GM19463 (cell line): ENCODE data around the gene MRPS26.
"Not testable (repeated sequence)": the region's sequence is repeated elsewhere in the genome, so short reads cannot be mapped to it uniquely, and the experiment has no call there.

Experiments used
- ATAC-seq: cut with Tn5 transposase; IDR thresholded peaks from one replicate; pipeline ENCODE4 v1.9.1; 2021; ENCODE audit warnings: mild to moderate bottlenecking, moderate library complexity; ENCODE audit not compliant: unreplicated experiment

The MRPS26 gene

GRCh38 chr20:3041854-3042409 is 3.9 kb upstream of the MRPS26 start:
- no peak for ATAC-seq

DNA sequence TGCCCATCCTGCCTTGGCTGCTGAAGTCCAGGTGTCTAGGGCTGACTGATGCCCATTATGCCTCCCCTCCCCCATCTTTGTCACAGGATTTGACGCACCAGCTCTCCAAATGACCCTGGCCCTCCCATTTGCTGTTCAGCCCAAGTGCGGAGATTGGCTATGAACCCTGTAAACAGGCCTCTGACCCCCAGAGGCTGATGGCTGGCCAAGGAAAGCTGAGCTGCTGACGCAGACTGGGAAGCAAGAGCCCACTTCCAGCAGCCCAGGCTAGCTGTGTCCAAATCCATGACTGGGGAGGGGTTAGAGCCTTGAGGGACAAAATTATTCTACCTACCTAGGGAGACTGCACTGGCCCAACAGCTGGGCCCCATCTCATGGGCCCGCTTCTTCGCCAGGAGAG is 3.2 kb upstream of the MRPS26 start:
- no peak for ATAC-seq

- ATAC-seq: no peak
These were observed 2.5 kb upstream of the MRPS26 start, which contains the start of gene GNRH2 for GRCh38 chr20:3043322-3043721. Gene GNRH2, plus strand, starts transcription at chr20:3043622. Its CDS starts 793 bp downstream, at chr20:3044415.

DNA sequence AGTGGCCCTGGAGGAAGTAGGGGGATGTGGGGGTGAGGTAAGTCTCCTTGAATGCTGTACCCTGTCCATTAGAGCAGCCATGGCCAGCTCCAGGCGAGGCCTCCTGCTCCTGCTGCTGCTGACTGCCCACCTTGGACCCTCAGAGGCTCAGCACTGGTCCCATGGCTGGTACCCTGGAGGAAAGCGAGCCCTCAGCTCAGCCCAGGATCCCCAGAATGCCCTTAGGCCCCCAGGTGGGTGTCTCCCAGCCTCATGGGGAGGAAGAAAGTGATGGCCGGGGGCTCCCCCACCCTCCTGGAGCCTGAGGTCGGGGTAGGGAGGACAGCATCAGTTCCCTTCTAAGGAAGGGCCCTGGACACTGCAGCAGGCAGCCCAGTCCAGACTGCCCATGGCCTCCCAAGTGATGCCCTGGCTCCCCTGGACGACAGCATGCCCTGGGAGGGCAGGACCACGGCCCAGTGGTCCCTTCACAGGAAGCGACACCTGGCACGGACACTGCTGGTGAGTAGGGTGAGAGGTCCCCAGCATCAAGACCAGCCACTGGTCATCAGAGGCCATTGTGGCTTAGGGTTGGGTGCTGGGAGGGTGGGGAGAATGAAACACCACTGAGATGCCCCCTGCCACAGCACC is 1.4 kb upstream of the MRPS26 start:
- no peak for ATAC-seq

GRCh38 chr20:3045042-3045815 is 623 bp upstream of the MRPS26 start:
- ATAC-seq: peak; percentile 46

- no peak for ATAC-seq
These were observed 1.0 kb downstream of the MRPS26 start for GRCh38 chr20:3046677-3047462.

- no peak for ATAC-seq
These were observed 1.9 kb downstream of the MRPS26 start for GRCh38 chr20:3047486-3048419.

GRCh38 chr20:3051385-3052019 is 5.7 kb downstream of the MRPS26 start:
- no peak for ATAC-seq

DNA sequence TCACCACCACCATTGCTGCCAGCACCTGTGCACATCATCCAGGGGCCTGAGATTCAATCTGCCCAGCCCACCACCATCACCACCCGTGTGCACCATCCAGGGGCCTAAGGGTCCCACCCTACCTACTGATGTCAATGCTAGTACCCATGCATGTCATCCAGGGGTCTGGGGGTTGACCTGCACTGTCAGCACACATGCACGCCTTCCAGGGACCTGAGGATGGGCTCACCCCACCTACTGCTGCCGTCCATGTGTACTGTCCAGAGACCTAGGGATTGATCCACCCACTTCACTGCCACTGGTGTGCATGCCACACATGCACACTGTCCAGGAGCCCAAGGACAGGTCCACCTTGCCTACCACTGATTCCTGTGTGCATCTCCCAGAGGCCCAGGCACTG is 13.6 kb downstream of the MRPS26 start:
- no peak for ATAC-seq

DNA sequence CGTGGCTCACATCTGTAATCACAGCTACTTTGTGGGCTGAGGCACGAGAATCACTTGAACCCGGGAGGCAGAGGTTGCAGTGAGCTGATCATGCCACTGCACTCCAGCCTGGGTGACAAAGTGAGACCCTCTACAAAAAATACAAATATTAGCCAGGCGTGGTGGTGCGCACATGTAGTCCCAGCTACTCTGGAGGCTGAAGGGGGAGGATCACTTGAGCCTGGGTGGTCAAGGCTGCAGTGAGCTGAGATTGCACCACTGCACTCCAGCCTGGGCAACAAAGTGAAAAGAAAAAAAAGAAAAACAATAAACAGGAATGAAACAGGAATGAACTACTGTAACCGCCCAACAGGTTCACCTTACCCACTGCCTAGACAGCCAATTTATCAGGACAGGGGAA is 18.3 kb downstream of the MRPS26 start:
- not testable (repeated sequence) for ATAC-seq

DNA sequence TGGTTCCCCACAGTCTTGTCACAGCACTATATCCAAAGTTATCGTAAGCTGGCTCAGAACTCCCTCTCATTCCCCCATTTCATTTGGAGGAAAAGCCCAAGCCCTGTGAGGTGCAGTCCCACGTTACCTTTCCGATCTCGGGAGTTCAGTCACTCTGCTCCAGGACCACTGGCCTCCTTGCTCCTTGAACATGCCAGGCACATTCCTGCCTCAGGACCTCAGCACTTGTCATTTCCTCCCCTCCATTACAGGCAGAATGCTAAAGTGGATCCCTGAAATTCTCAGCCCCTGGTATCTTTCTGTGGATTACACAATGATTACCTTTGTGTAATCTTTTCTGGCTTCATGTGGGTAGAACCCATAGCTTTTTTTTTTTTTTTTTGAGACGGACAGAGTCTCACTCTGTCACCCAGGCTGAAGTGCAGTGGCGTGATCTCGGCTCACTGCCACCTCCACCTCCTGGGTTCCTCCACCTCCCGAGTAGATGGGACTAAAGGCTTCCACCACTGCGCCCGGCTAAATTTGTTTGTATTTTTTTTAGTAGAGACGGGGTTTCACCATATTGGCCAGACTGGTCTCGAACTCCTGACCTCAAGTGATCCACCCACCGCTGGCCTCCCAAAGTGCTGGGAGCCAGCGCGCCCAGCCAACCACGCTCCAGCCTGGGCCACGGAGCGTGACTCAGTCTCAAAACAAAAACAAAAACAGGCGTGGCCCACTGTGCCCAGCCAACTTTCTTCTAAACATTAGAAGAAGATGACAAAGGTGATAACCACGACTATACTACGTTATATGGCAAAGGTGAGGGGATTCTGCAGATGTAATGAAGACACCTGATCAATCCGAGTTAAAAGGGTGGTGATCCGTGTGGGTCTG is 21.5 kb downstream of the MRPS26 start:
- no peak for ATAC-seq

- ATAC-seq: no peak
These were observed 22.2 kb downstream of the MRPS26 start for GRCh38 chr20:3068075-3068474.

DNA sequence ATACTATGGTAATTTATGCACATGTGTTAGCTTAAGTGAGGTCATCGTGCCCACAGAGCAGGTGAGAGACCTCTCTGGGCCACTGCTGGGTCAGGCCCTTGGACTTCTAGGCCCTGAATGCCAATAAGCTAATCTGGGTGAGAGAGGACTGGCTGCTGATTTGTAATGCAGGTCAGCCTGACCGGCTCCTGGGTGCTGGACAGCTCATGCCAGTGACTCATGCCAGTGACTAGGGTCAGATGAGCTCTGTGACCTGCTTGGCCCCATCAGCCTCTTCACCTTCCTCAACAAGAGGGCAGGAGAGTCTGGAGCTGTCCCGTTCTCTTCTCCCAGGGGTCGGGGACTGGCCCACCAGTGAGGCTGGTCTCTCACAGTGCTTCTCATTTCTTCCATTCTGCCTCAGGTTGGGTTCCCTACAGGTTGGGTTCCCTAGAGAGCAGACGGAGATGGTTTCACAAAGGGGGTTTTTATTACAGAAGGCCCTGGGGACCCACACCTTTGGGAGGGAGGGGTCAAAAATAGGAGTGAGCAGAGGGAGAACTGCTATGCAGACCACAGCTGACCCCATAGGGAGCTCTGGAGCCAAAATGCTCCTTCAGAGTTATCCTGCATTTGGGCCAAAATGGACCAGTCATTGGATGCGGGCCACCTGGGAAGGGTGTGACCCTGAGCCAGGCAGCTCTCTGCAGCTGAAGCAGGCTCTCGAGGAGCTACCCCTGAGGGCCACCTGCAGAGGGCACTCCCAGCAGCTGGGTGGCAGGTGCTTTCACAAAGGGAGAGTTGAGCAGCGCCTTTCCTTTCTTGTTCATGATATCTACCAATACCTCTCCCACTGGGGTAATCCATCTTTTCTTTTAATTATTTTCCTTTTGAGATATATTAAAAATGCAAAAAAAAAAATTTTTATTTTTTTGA is 23.4 kb downstream of the MRPS26 start:
- no peak for ATAC-seq

DNA sequence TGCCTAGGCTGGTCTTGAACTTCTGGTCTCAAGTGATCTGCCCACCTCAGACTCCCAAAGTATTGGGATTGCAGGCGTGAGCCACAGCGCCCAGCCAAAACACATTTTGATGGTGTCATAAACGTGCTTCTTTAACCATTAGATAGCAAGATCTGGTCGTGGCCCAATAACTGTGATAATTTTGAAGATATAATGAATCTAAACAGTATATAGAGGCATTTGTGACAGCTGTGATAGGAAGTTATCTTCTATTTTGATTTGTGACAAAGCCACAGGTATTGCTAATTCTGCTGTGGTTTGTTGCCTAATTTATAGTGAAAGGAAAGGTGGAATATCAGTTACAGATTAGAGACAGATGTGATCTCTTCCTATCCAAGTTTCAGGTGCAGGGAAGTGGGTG is 24.9 kb downstream of the MRPS26 start:
- no peak for ATAC-seq

GRCh38 chr20:3071266-3071609 is 25.4 kb downstream of the MRPS26 start:
- ATAC-seq: no peak

DNA sequence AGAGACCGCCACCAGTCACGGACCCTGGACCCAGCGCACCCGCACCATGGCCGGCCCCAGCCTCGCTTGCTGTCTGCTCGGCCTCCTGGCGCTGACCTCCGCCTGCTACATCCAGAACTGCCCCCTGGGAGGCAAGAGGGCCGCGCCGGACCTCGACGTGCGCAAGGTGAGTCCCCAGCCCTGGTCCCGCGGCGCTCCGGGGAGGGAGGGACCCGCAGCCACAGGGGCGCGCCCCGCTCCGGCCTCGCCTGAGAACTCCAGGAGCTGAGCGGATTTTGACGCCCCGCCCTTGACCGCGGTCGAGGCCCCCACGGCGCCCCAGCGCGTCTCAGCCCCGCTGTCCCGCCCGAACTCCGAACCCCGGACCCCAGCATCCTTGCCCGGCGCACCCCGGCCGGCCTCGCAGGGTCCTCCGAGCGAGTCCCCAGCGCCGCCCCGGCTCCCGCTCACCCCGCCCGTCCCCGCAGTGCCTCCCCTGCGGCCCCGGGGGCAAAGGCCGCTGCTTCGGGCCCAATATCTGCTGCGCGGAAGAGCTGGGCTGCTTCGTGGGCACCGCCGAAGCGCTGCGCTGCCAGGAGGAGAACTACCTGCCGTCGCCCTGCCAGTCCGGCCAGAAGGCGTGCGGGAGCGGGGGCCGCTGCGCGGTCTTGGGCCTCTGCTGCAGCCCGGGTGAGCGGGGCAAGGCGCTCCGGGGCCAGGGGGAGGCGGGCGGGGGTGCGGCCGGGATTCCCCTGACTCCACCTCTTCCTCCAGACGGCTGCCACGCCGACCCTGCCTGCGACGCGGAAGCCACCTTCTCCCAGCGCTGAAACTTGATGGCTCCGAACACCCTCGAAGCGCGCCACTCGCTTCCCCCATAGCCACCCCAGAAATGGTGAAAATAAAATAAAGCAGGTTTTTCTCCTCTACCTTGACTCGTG is 26.0 kb downstream of the MRPS26 start, which contains the start of gene OXT:
OXT (plus strand) TSS at position 11 of the 920 bp plus-strand sequence; CDS start at position 47, 36 bp downstream.
- no peak for ATAC-seq
